Erythroblast (primary cell): ENCODE results near the gene VRK3.
"Not testable (repeated sequence)": the region's sequence is repeated elsewhere in the genome, so short reads cannot be mapped to it uniquely, and the experiment has no call there.

ENCODE experiments used
- DNase-seq, 2 experiments: peaks; one replicate each; lab custom pipeline; 2025; lab: John Stamatoyannopoulos, UW
- GATA1 ChIP-seq: IDR thresholded peaks from 2 replicates; pipeline ENCODE4 v1.6.1; 2011; ENCODE audit warnings: low read depth, mild to moderate bottlenecking, control low read depth, low read length, moderate library complexity
- POLR2A ChIP-seq: IDR thresholded peaks from 2 replicates; pipeline ENCODE4 v1.6.1; 2011; ENCODE audit warnings: mild to moderate bottlenecking, low read length

Gene VRK3

GRCh38 chr19:49988433-49988832, 36.7 kb downstream of the VRK3 start:
- TF ChIP-seq POLR2A, result no peak
- no peak for TF ChIP-seq GATA1
- DNase-seq, result no peak

- TF ChIP-seq POLR2A (no peak), GATA1 (no peak)
- no peak for DNase-seq
These were observed 37.2 kb downstream of the VRK3 start for GRCh38 chr19:49988007-49988406.

GRCh38 chr19:49987159-49987698, 37.9 kb downstream of the VRK3 start:
- TF ChIP-seq POLR2A (no peak), GATA1 (no peak)
- peak; percentile 87 to 88 for DNase-seq

- no peak for TF ChIP-seq GATA1
- TF ChIP-seq POLR2A, result no peak
- DNase-seq, result no peak
These were observed 38.8 kb downstream of the VRK3 start for GRCh38 chr19:49986354-49986753.

GRCh38 chr19:49985871-49986270, 39.3 kb downstream of the VRK3 start:
- TF ChIP-seq GATA1 (no peak), POLR2A (no peak)
- no peak for DNase-seq

- no peak for DNase-seq
- TF ChIP-seq POLR2A, result no peak
These were observed 40.7 kb downstream of the VRK3 start for GRCh38 chr19:49984491-49984890.

GRCh38 chr19:49983645-49984229, 41.4 kb downstream of the VRK3 start:
- TF ChIP-seq GATA1 (no peak), POLR2A (no peak)
- DNase-seq, result peak; percentile 62 to 84

- TF ChIP-seq POLR2A (no peak), GATA1 (no peak)
- DNase-seq, result peak; percentile 48 to 52
These were observed 43.3 kb downstream of the VRK3 start for GRCh38 chr19:49981603-49982593.

- no peak for DNase-seq
- no peak for TF ChIP-seq GATA1
- no peak for TF ChIP-seq POLR2A
These were observed 46.8 kb downstream of the VRK3 start for GRCh38 chr19:49978324-49978723.

GRCh38 chr19:49977881-49978280, 47.3 kb downstream of the VRK3 start:
- TF ChIP-seq GATA1 (no peak), POLR2A (no peak)
- no peak for DNase-seq

- no peak for TF ChIP-seq GATA1
- DNase-seq, result no peak
These were observed 48.1 kb downstream of the VRK3 start for GRCh38 chr19:49977076-49977475.

- DNase-seq, result no peak
- TF ChIP-seq POLR2A (no peak), GATA1 (no peak)
These were observed 48.7 kb downstream of the VRK3 start for GRCh38 chr19:49976496-49976895.

- DNase-seq, result no peak
- TF ChIP-seq GATA1 (no peak), POLR2A (no peak)
These were observed 50.1 kb downstream of the VRK3 start for GRCh38 chr19:49975051-49975450.

- DNase-seq, result no peak
- TF ChIP-seq GATA1, result no peak
- TF ChIP-seq POLR2A, result no peak
These were observed 51.2 kb downstream of the VRK3 start for GRCh38 chr19:49973987-49974386.

- TF ChIP-seq POLR2A (no peak), GATA1 (no peak)
- no peak for DNase-seq
These were observed 52.3 kb downstream of the VRK3 start for GRCh38 chr19:49972841-49973240.

GRCh38 chr19:49971991-49972411, 53.2 kb downstream of the VRK3 start:
- TF ChIP-seq POLR2A (no peak), GATA1 (no peak)
- DNase-seq, result no peak

- DNase-seq, result not testable (repeated sequence)
These were observed 55.8 kb downstream of the VRK3 start for GRCh38 chr19:49969355-49969754.
